HAP-1 (cell line): ENCODE results near the gene ABI3BP.

Source experiments
- DNase-seq, 2 experiments: peaks; one replicate each; pipeline ENCODE4 v3.0.0-alpha.2; 2016 to 2020; ENCODE audit warnings: low spot score in 2 of 2
- H3K27me3 ChIP-seq: fragments of 250-450 bp; sonication (Bioruptor Pico); 2 replicates; pipeline ENCODE4 v1.5.1; 2020; ENCODE audit warnings: low read depth, mild to moderate bottlenecking, moderate library complexity
- H3K36me3 ChIP-seq: fragments of 250-450 bp; sonication (Bioruptor Pico); replicated peaks from 2 replicates; pipeline ENCODE4 v1.5.1; 2020; ENCODE audit warnings: mild to moderate bottlenecking
- H3K4me1 ChIP-seq: fragments of 250-450 bp; sonication (Bioruptor Pico); 2 replicates; pipeline ENCODE4 v1.5.1; 2020; ENCODE audit warnings: mild to moderate bottlenecking
- H3K4me3 ChIP-seq: fragments of 250-450 bp; sonication (Bioruptor Pico); 2 replicates; pipeline ENCODE4 v1.5.1; 2020; ENCODE audit warnings: mild to moderate bottlenecking, moderate library complexity
- H3K9me3 ChIP-seq: fragments of 250-450 bp; sonication (Bioruptor Pico); 2 replicates; pipeline ENCODE4 v1.5.1; 2020; ENCODE audit warnings: mild to moderate bottlenecking, moderate library complexity
- in situ Hi-C: fragments of 300-500 bp; cut with MboI; formaldehyde crosslinking; loops from 3 replicates; pipeline ENCODE4 v1.14.3; 2020; ENCODE audit warnings: low sequenced_read_pairs, inconsistent platforms, mixed read lengths

The ABI3BP gene

GRCh38 chr3:101009386-101009785 is 16.2 kb upstream of the ABI3BP start:
- H3K36me3 ChIP-seq, result no peaks in the 10 kb centered on the region
- in situ Hi-C loops, result no loop called here
- H3K4me3 ChIP-seq, result no peak overlapping the region
- no peaks in the 10 kb centered on the region for H3K4me1 ChIP-seq
- H3K27me3 ChIP-seq, result no peaks in the 10 kb centered on the region
- H3K9me3 ChIP-seq, result no peaks in the 10 kb centered on the region
- no peak for DNase-seq

GRCh38 chr3:100999160-100999559 is 5.9 kb upstream of the ABI3BP start:
- no peaks in the 10 kb centered on the region for H3K36me3 ChIP-seq
- no peak for DNase-seq
- no peaks in the 10 kb centered on the region for H3K4me1 ChIP-seq
- H3K9me3 ChIP-seq, result no peaks in the 10 kb centered on the region
- in situ Hi-C loops, result no loop called here
- no peaks in the 10 kb centered on the region for H3K27me3 ChIP-seq
- H3K4me3 ChIP-seq, result no peak overlapping the region

- no peaks in the 10 kb centered on the region for H3K36me3 ChIP-seq
- no peaks in the 10 kb centered on the region for H3K4me1 ChIP-seq
- H3K27me3 ChIP-seq, result 0 out of 2 replicates have a peak, but pooled peaks cover 2% of the 10 kb centered on the region
- no peaks in the 10 kb centered on the region for H3K9me3 ChIP-seq
- in situ Hi-C loops, result no loop called here
- no peak overlapping the region for H3K4me3 ChIP-seq
- no peak for DNase-seq
These were observed 1.6 kb upstream of the ABI3BP start for GRCh38 chr3:100994809-100995208.

GRCh38 chr3:100994187-100994586 is 966 bp upstream of the ABI3BP start:
- no peak overlapping the region for H3K4me3 ChIP-seq
- no peaks in the 10 kb centered on the region for H3K36me3 ChIP-seq
- H3K27me3 ChIP-seq, result 0 out of 2 replicates have a peak, but pooled peaks cover 2% of the 10 kb centered on the region
- no peaks in the 10 kb centered on the region for H3K4me1 ChIP-seq
- in situ Hi-C loops, result no loop called here
- no peak for DNase-seq
- H3K9me3 ChIP-seq, result no peaks in the 10 kb centered on the region

- Histone ChIP-seq H3K4me3 (no peak overlapping the region), H3K36me3 (no peaks in the 10 kb centered on the region), H3K4me1 (no peaks in the 10 kb centered on the region), H3K27me3 (0 out of 2 replicates have a peak, but pooled peaks cover 2% of the 10 kb centered on the region), H3K9me3 (no peaks in the 10 kb centered on the region)
- in situ Hi-C loops, result no loop called here
- DNase-seq, result no peak
These were observed 799 bp downstream of the ABI3BP start for GRCh38 chr3:100992231-100993012.

- DNase-seq, result no peak
- no peaks in the 10 kb centered on the region for H3K9me3 ChIP-seq
- no peaks in the 10 kb centered on the region for H3K4me1 ChIP-seq
- H3K27me3 ChIP-seq, result no peaks in the 10 kb centered on the region
- in situ Hi-C loops, result no loop called here
- no peaks in the 10 kb centered on the region for H3K36me3 ChIP-seq
- no peak overlapping the region for H3K4me3 ChIP-seq
These were observed 5.1 kb downstream of the ABI3BP start for GRCh38 chr3:100988080-100988479.

GRCh38 chr3:100984308-100984707 is 8.9 kb downstream of the ABI3BP start:
- no peaks in the 10 kb centered on the region for H3K27me3 ChIP-seq
- in situ Hi-C loops, result no loop called here
- H3K4me1 ChIP-seq, result no peaks in the 10 kb centered on the region
- H3K36me3 ChIP-seq, result no peaks in the 10 kb centered on the region
- no peaks in the 10 kb centered on the region for H3K9me3 ChIP-seq
- DNase-seq, result no peak
- no peak overlapping the region for H3K4me3 ChIP-seq

GRCh38 chr3:100982710-100983109 is 10.5 kb downstream of the ABI3BP start:
- no peaks in the 10 kb centered on the region for H3K9me3 ChIP-seq
- in situ Hi-C loops, result no loop called here
- DNase-seq, result no peak
- no peak overlapping the region for H3K4me3 ChIP-seq
- no peaks in the 10 kb centered on the region for H3K27me3 ChIP-seq
- H3K36me3 ChIP-seq, result no peaks in the 10 kb centered on the region
- H3K4me1 ChIP-seq, result no peaks in the 10 kb centered on the region

GRCh38 chr3:100981164-100981911 is 11.9 kb downstream of the ABI3BP start:
- no peak for DNase-seq
- Histone ChIP-seq H3K9me3 (no peaks in the 10 kb centered on the region), H3K36me3 (no peaks in the 10 kb centered on the region), H3K4me3 (no peak overlapping the region), H3K27me3 (no peaks in the 10 kb centered on the region), H3K4me1 (no peaks in the 10 kb centered on the region)
- in situ Hi-C loops, result no loop called here

- DNase-seq, result no peak
- Histone ChIP-seq H3K27me3 (no peaks in the 10 kb centered on the region), H3K4me1 (no peaks in the 10 kb centered on the region), H3K36me3 (no peaks in the 10 kb centered on the region), H3K9me3 (no peaks in the 10 kb centered on the region), H3K4me3 (no peak overlapping the region)
- in situ Hi-C loops, result no loop called here
These were observed 15.1 kb downstream of the ABI3BP start for GRCh38 chr3:100978011-100978659.

GRCh38 chr3:100976611-100977010 is 16.6 kb downstream of the ABI3BP start:
- H3K9me3 ChIP-seq, result no peaks in the 10 kb centered on the region
- no peaks in the 10 kb centered on the region for H3K36me3 ChIP-seq
- H3K4me1 ChIP-seq, result no peaks in the 10 kb centered on the region
- H3K27me3 ChIP-seq, result no peaks in the 10 kb centered on the region
- in situ Hi-C loops, result no loop called here
- DNase-seq, result no peak
- no peak overlapping the region for H3K4me3 ChIP-seq

GRCh38 chr3:100975714-100976113 is 17.5 kb downstream of the ABI3BP start:
- in situ Hi-C loops, result no loop called here
- no peak overlapping the region for H3K4me3 ChIP-seq
- H3K4me1 ChIP-seq, result no peaks in the 10 kb centered on the region
- H3K36me3 ChIP-seq, result no peaks in the 10 kb centered on the region
- no peaks in the 10 kb centered on the region for H3K9me3 ChIP-seq
- H3K27me3 ChIP-seq, result no peaks in the 10 kb centered on the region
- no peak for DNase-seq

GRCh38 chr3:100973594-100973993 is 19.6 kb downstream of the ABI3BP start:
- no peaks in the 10 kb centered on the region for H3K9me3 ChIP-seq
- DNase-seq, result no peak
- no peaks in the 10 kb centered on the region for H3K36me3 ChIP-seq
- no peak overlapping the region for H3K4me3 ChIP-seq
- in situ Hi-C loops, result no loop called here
- H3K4me1 ChIP-seq, result no peaks in the 10 kb centered on the region
- no peaks in the 10 kb centered on the region for H3K27me3 ChIP-seq

- H3K9me3 ChIP-seq, result no peaks in the 10 kb centered on the region
- no peaks in the 10 kb centered on the region for H3K36me3 ChIP-seq
- no peaks in the 10 kb centered on the region for H3K27me3 ChIP-seq
- in situ Hi-C loops, result no loop called here
- no peaks in the 10 kb centered on the region for H3K4me1 ChIP-seq
- H3K4me3 ChIP-seq, result no peak overlapping the region
- no peak for DNase-seq
These were observed 20.4 kb downstream of the ABI3BP start for GRCh38 chr3:100972867-100973266.
